Adrenal gland (tissue), 5 donors: Measurements from ENCODE around the gene DEAF1.

Experiments
- CTCF ChIP-seq, 6 experiments: fragments of 450-650 bp in 4 of 6; fragments of 200-600 bp in 2 of 6; sonication (generic) in 1 of 6; IDR thresholded peaks; 1 replicate in 5 of 6; 2 replicates in 1 of 6; pipeline versions ENCODE4 v1.5.1 to v1.8.0; 2016 to 2021; ENCODE audit warnings: antibody characterized with exemption in 6 of 6, mild to moderate bottlenecking in 2 of 6, moderate library complexity in 1 of 6
- POLR2A ChIP-seq, 2 donors: fragments of 450-650 bp; IDR thresholded peaks; one replicate each; pipeline ENCODE4 v1.6.1; 2017; ENCODE audit warnings: antibody characterized with exemption in 2 of 2, mild to moderate bottlenecking in 2 of 2, moderate library complexity in 1 of 2
- donor health status: DM: no; HTN: no; CAD: no.

GRCh38 chr11:650482-650881 lies 44.5 kb downstream of the DEAF1 start:
- TF ChIP-seq CTCF (IDR thresholded peaks at IDR 0.05) (no peak), POLR2A (IDR thresholded peaks at IDR 0.05) (no peak)
